Endodermal cell (in vitro differentiated cells): ENCODE measurements around the gene MTHFD2. TPM values are rescaled to one million over a fixed set of nuclear protein-coding genes. Genes with fewer than 3 reads are reported as not detected.

ENCODE experiments used
- DNase-seq: peaks from one replicate; pipeline ENCODE4 v3.0.0-alpha.2; 2017
- H3K27ac ChIP-seq: 2 replicates; pipeline ENCODE4 v1.5.1; 2013; ENCODE audit warnings: mild to moderate bottlenecking, low read depth, low read length, moderate library complexity
- H3K27me3 ChIP-seq: 2 replicates; pipeline ENCODE4 v1.6.1; 2013; ENCODE audit warnings: mild to moderate bottlenecking, low read length, moderate library complexity; ENCODE audit not compliant: insufficient read depth, control insufficient read depth, poor library complexity, severe bottlenecking
- H3K36me3 ChIP-seq: 2 replicates; pipeline ENCODE4 v1.7.0; 2013; ENCODE audit warnings: mild to moderate bottlenecking, low read length, moderate library complexity; ENCODE audit not compliant: control insufficient read depth, insufficient read depth
- H3K4me1 ChIP-seq: one replicate; pipeline ENCODE4 v1.7.0; 2013; ENCODE audit warnings: low read length; ENCODE audit not compliant: control insufficient read depth, insufficient read depth
- H3K4me3 ChIP-seq: 2 replicates; pipeline ENCODE4 v1.5.1; 2013; ENCODE audit warnings: mild to moderate bottlenecking, low read length, moderate library complexity
- H3K9ac ChIP-seq: 2 replicates; pipeline ENCODE4 v1.6.1; 2013; ENCODE audit warnings: mild to moderate bottlenecking, low read length, moderate library complexity; ENCODE audit not compliant: poor library complexity, severe bottlenecking; ENCODE audit errors: extremely low read depth
- H3K9me3 ChIP-seq: 2 replicates; pipeline ENCODE4 v1.6.1; 2013; ENCODE audit warnings: mild to moderate bottlenecking, low read length, moderate library complexity; ENCODE audit not compliant: control insufficient read depth
- H3K27ac Mint-ChIP-seq: 2 replicates; pipeline ENCODE4 v1.8.0; 2020; ENCODE audit warnings: mixed read lengths
- H3K27me3 Mint-ChIP-seq: 2 replicates; pipeline ENCODE4 v1.8.0; 2021; ENCODE audit warnings: mild to moderate bottlenecking, mixed read lengths; ENCODE audit not compliant: insufficient read depth
- H3K36me3 Mint-ChIP-seq: 2 replicates; pipeline ENCODE4 v1.8.0; 2020; ENCODE audit warnings: low read depth, mixed read lengths
- H3K4me1 Mint-ChIP-seq: 2 replicates; pipeline ENCODE4 v1.8.0; 2020; ENCODE audit warnings: mixed read lengths
- H3K4me3 Mint-ChIP-seq: 2 replicates; pipeline ENCODE4 v1.8.0; 2020; ENCODE audit warnings: mild to moderate bottlenecking, moderate library complexity, mixed read lengths
- H3K9me3 Mint-ChIP-seq: 2 replicates; pipeline ENCODE4 v1.8.0; 2020; ENCODE audit warnings: mild to moderate bottlenecking, mixed read lengths
- WGBS, 2 experiments: methylation state at CpG; one replicate each; pipeline versions ENCODE4 v1.1.5 to v1.1.7; 2013; ENCODE audit warnings: missing lambda C conversion rate in 2 of 2, mixed read lengths in 1 of 2; ENCODE audit not compliant: insufficient coverage in 1 of 2, insufficient read length in 1 of 2; 5-methylcytosine and 5-hydroxymethylcytosine counted together
- total RNA-seq, 2 donors: library from RNA; stranded (reverse); fragmentation: NEBNext Ultra II Directional in 1 of 2; extraction: Animal tissue kit (Norgen Biotek cat#: 25700) in 1 of 2; gene quantifications; 2 replicates in 1 of 2; 3 replicates in 1 of 2; pipeline ENCODE4 v1.2.1, GENCODE V29; 2021
- TF ChIP-seq, protein P1 (sequence below): fragments of 200-600 bp; sonication (generic); conservative IDR thresholded peaks from 2 replicates; pipeline ENCODE4 v1.5.0; 2021; ENCODE audit warnings: antibody characterized with exemption, mild to moderate bottlenecking

Gene MTHFD2
- total RNA-seq, 2 donors from 2014 or later: 77.4 to 84.5 TPM

DNA sequence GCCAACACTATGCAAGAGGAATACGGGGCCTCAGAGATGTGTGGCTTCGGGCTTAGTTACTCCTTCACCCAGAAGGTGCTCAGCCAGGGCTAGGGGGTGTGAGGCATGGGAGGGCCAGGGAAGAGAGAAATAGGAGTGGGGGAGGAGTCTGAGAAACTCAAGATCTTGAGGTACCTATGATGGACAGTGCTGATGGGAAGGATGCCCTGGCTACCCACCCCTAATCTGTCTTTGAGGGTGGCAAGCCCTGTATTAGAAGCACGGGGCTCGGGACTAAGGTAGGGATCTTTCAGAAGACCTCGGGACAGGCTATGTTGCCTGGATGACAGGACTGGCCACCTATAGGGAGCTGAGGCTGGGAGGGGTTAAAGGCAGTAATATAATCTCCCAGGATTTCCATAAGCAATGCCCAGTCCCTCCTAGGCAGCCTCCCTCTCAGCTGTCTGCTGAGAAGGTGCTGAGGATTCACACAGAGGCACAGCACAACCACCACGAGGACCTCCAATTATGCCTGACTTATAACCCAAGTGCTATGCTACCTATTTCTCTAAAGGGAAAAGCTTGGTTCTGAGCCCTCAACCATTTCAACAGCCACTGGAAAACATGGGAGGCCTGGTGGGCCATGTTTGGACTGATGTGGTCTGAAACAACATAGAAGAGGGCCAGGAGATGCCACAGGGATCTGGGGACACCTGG, 23.3 kb downstream of the MTHFD2 start:
- Histone ChIP-seq H3K27me3 (no peaks in the 10 kb centered on the region), H3K4me1 (no peaks in the 10 kb centered on the region), H3K9ac (no peak overlapping the region), H3K9me3 (no peaks in the 10 kb centered on the region), H3K36me3 (peaks cover 43% of the 10 kb centered on the region), H3K27ac (no peak overlapping the region), H3K4me3 (no peak overlapping the region)
- Mint-ChIP-seq H3K9me3 (no peaks in the 10 kb centered on the region), H3K36me3 (peaks cover 26% of the 10 kb centered on the region), H3K27ac (no peak overlapping the region), H3K4me3 (no peak overlapping the region), H3K4me1 (no peaks in the 10 kb centered on the region), H3K27me3 (no peaks in the 10 kb centered on the region)
- 95 to 100% methylated on average over 5 to 6 of the region's 6 CpGs for WGBS, 2 experiments
- DNase-seq: peak; percentile 54
- TF ChIP-seq, protein P1, sequence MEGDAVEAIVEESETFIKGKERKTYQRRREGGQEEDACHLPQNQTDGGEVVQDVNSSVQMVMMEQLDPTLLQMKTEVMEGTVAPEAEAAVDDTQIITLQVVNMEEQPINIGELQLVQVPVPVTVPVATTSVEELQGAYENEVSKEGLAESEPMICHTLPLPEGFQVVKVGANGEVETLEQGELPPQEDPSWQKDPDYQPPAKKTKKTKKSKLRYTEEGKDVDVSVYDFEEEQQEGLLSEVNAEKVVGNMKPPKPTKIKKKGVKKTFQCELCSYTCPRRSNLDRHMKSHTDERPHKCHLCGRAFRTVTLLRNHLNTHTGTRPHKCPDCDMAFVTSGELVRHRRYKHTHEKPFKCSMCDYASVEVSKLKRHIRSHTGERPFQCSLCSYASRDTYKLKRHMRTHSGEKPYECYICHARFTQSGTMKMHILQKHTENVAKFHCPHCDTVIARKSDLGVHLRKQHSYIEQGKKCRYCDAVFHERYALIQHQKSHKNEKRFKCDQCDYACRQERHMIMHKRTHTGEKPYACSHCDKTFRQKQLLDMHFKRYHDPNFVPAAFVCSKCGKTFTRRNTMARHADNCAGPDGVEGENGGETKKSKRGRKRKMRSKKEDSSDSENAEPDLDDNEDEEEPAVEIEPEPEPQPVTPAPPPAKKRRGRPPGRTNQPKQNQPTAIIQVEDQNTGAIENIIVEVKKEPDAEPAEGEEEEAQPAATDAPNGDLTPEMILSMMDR: no peak

DNA sequence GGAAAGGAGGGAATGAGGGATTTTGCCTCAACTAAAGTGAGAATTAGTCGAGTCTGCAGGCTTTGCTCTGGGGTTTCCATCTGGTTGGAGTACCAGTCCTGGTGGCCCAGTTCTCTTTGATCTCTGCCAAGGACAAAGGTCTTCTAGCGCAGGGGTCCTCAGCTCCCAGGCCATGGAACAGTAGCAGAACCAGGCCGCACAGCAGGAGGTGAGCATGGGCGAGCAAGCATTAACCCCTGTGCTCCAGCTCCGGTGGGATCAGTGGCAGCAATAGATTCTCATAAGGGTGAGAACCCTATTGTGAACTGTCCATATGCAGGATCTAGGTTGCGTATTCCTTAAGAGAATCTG, 23.9 kb downstream of the MTHFD2 start:
- Mint-ChIP-seq H3K36me3 (peaks cover 23% of the 10 kb centered on the region), H3K9me3 (no peaks in the 10 kb centered on the region), H3K4me1 (no peaks in the 10 kb centered on the region), H3K27me3 (no peaks in the 10 kb centered on the region), H3K4me3 (no peak overlapping the region), H3K27ac (no peak overlapping the region)
- peak; percentile 52 for DNase-seq
- Histone ChIP-seq H3K9ac (no peak overlapping the region), H3K27me3 (no peaks in the 10 kb centered on the region), H3K36me3 (peaks cover 37% of the 10 kb centered on the region), H3K4me1 (no peaks in the 10 kb centered on the region), H3K9me3 (no peaks in the 10 kb centered on the region), H3K4me3 (no peak overlapping the region), H3K27ac (no peak overlapping the region)
- 93 to 98% methylated on average over 6 of the region's 6 CpGs for WGBS, 2 experiments
- TF ChIP-seq, protein P1: no peak

DNA sequence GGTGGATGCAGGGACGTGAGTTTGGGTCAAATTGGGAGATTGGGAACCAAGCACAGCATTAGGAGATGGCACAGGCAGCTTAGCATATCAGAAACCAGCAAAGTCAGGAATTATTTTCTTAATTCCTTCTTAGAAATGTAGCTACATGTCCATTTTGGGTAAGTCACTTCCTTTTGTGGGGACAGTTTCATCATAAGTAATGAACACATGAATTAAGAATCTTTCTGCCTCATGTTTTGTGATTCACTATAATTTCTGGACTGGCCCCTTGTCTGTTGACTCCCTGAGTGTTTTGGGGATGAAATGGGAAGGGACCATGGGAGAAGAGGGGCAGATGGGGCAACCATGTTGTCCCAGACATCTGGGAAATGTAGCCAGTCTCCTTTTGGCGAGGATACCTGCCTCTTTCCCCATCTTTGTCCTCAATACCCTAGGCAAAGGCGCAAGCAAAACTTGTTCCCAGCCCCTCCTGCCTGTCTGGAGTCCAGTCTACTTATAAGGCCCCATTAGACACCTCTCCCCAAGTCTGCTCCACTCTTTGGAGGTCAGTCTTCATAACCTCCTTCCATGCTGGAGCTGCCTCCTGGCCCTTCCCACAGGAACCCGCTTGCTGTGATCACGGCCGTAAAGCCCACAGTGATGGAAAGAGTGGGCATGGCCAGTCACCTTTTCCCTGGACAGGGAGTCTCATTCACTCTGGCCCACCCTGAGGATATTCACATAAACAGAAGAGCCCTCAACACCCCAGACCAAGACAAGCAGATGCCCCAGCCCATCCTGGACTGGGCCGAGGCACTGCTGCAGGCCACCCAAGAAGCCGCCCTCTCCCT, 25.7 kb downstream of the MTHFD2 start:
- Mint-ChIP-seq H3K27me3 (no peaks in the 10 kb centered on the region), H3K27ac (no peak overlapping the region), H3K9me3 (no peaks in the 10 kb centered on the region), H3K36me3 (peaks cover 16% of the 10 kb centered on the region), H3K4me1 (no peaks in the 10 kb centered on the region), H3K4me3 (no peak overlapping the region)
- H3K4me1 ChIP-seq: no peaks in the 10 kb centered on the region
- peaks cover 24% of the 10 kb centered on the region for H3K36me3 ChIP-seq
- H3K27me3 ChIP-seq: no peaks in the 10 kb centered on the region
- no peaks in the 10 kb centered on the region for H3K9me3 ChIP-seq
- H3K27ac ChIP-seq: no peak overlapping the region
- TF ChIP-seq, protein P1: no peak
- DNase-seq: peak; percentile 52
- 96 to 97% methylated on average over 6 to 8 of the region's 8 CpGs for WGBS, 2 experiments
- H3K9ac ChIP-seq: no peak overlapping the region
- H3K4me3 ChIP-seq: no peak overlapping the region
